WTC11 (cell line): ENCODE data around the gene SORCS1. TPM values are rescaled to one million over a fixed set of nuclear protein-coding genes. Genes with fewer than 3 reads are reported as not detected.

Experiments used
- ATAC-seq: fragments of 200-7000 bp; cut with Tn5 transposase; 2 replicates; pipeline ENCODE4 v1.10.0; 2021; ENCODE audit warnings: mild to moderate bottlenecking, moderate library complexity
- CTCF ChIA-PET: fragments of 300-600 bp; sonication (Branson Sonifier 250); formaldehyde crosslinking; loops from one replicate; lab custom pipeline; 2021; ENCODE audit warnings: antibody characterized with exemption; lab: Charles Lee
- POLR2A ChIA-PET: fragments of 350-600 bp; sonication (Branson Sonifier 250); formaldehyde crosslinking; loops from one replicate; lab custom pipeline; 2021; ENCODE audit warnings: antibody characterized with exemption; lab: Charles Lee
- DNase-seq: peaks from one replicate; pipeline ENCODE4 v3.0.0; 2021; ENCODE audit warnings: low spot score
- H3K27ac Mint-ChIP-seq: 2 replicates; pipeline ENCODE4 v1.8.0; 2021; ENCODE audit warnings: mixed read lengths
- H3K27me3 Mint-ChIP-seq: 2 replicates; pipeline ENCODE4 v1.8.0; 2021; ENCODE audit warnings: low read depth, mild to moderate bottlenecking, moderate library complexity, mixed read lengths
- H3K36me3 Mint-ChIP-seq: 2 replicates; pipeline ENCODE4 v1.8.0; 2021; ENCODE audit warnings: mixed read lengths
- H3K4me1 Mint-ChIP-seq: 2 replicates; pipeline ENCODE4 v1.8.0; 2022; ENCODE audit warnings: mixed read lengths
- H3K4me3 Mint-ChIP-seq: 2 replicates; pipeline ENCODE4 v1.8.0; 2021; ENCODE audit warnings: mild to moderate bottlenecking, moderate library complexity, mixed read lengths
- H3K9me3 Mint-ChIP-seq: 2 replicates; pipeline ENCODE4 v1.8.0; 2021; ENCODE audit warnings: mixed read lengths
- CBFB ChIP-seq: sonication (generic); formaldehyde crosslinking; IDR thresholded peaks from 2 replicates; pipeline ENCODE4 v1.8.1; 2022; ENCODE audit warnings: mild to moderate bottlenecking, low read depth, missing genetic modification reagents
- ELF4 ChIP-seq: sonication (generic); formaldehyde crosslinking; IDR thresholded peaks from 2 replicates; pipeline ENCODE4 v1.8.1; 2022; ENCODE audit warnings: low read depth, mild to moderate bottlenecking, moderate library complexity, missing genetic modification reagents
- ESRRA ChIP-seq: sonication (generic); formaldehyde crosslinking; IDR thresholded peaks from 2 replicates; pipeline ENCODE4 v1.8.1; 2022; ENCODE audit warnings: mild to moderate bottlenecking, missing genetic modification reagents, borderline replicate concordance
- GABPB1 ChIP-seq: sonication (generic); formaldehyde crosslinking; IDR thresholded peaks from 2 replicates; pipeline ENCODE4 v1.8.1; 2023; ENCODE audit warnings: mild to moderate bottlenecking, missing genetic modification reagents
- JUN ChIP-seq: sonication (generic); formaldehyde crosslinking; IDR thresholded peaks from 2 replicates; pipeline ENCODE4 v1.8.0; 2023; ENCODE audit warnings: mild to moderate bottlenecking, missing genetic modification reagents
- KAT7 ChIP-seq: sonication (generic); formaldehyde crosslinking; IDR thresholded peaks from 2 replicates; pipeline ENCODE4 v1.8.1; 2023; ENCODE audit warnings: missing genetic modification reagents, mild to moderate bottlenecking, borderline replicate concordance
- MXD4 ChIP-seq: fragments of 250-450 bp; sonication (Bioruptor Pico); IDR thresholded peaks from 2 replicates; pipeline ENCODE4 v1.8.0; 2021; ENCODE audit warnings: mild to moderate bottlenecking, moderate library complexity, borderline replicate concordance
- NFE2L1 ChIP-seq: sonication (generic); formaldehyde crosslinking; IDR thresholded peaks from 2 replicates; pipeline ENCODE4 v1.8.1; 2023; ENCODE audit warnings: missing genetic modification reagents
- OVOL2 ChIP-seq: fragments of 250-450 bp; sonication (Bioruptor Pico); IDR thresholded peaks from 2 replicates; pipeline ENCODE4 v1.9.0; 2021; ENCODE audit warnings: mild to moderate bottlenecking, borderline replicate concordance
- PRRX2 ChIP-seq: fragments of 250-450 bp; sonication (Bioruptor Pico); IDR thresholded peaks from 2 replicates; pipeline ENCODE4 v1.8.0; 2021; ENCODE audit warnings: mild to moderate bottlenecking
- SP1 ChIP-seq: sonication (generic); formaldehyde crosslinking; conservative IDR thresholded peaks from 2 replicates; pipeline ENCODE4 v1.8.1; 2022; ENCODE audit warnings: missing genetic modification reagents
- ZNF263 ChIP-seq: sonication (generic); formaldehyde crosslinking; IDR thresholded peaks from 2 replicates; pipeline ENCODE4 v1.8.1; 2022; ENCODE audit warnings: low read depth, mild to moderate bottlenecking, moderate library complexity, missing genetic modification reagents
- ZNF317 ChIP-seq: sonication (generic); formaldehyde crosslinking; IDR thresholded peaks from 2 replicates; pipeline ENCODE4 v1.8.1; 2023; ENCODE audit warnings: low read depth, mild to moderate bottlenecking, moderate library complexity, missing genetic modification reagents, borderline replicate concordance
- ZNF416 ChIP-seq: fragments of 250-450 bp; sonication (Bioruptor Pico); IDR thresholded peaks from 2 replicates; pipeline ENCODE4 v1.9.0; 2021; ENCODE audit warnings: mild to moderate bottlenecking, inconsistent platforms
- ZNF671 ChIP-seq: fragments of 250-450 bp; sonication (Bioruptor Pico); IDR thresholded peaks from 2 replicates; pipeline ENCODE4 v1.8.0; 2021; ENCODE audit warnings: mild to moderate bottlenecking
- total RNA-seq: library from RNA; stranded (reverse); gene quantifications from 3 replicates; pipeline ENCODE4 v1.2.3, GENCODE V29; 2021
- TF ChIP-seq, protein P1 (sequence below): sonication (generic); formaldehyde crosslinking; IDR thresholded peaks from 2 replicates; pipeline ENCODE4 v1.8.0; 2022; ENCODE audit warnings: missing genetic modification reagents
- TF ChIP-seq, protein P2 (sequence below): fragments of 250-450 bp; sonication (Bioruptor Pico); IDR thresholded peaks from 2 replicates; pipeline ENCODE4 v1.9.0; 2021; ENCODE audit warnings: mild to moderate bottlenecking
- TF ChIP-seq, protein P3 (sequence below): fragments of 250-450 bp; sonication (Bioruptor Pico); IDR thresholded peaks from 2 replicates; pipeline ENCODE4 v1.8.0; 2021; ENCODE audit warnings: mild to moderate bottlenecking
- TF ChIP-seq, protein P4 (sequence below): sonication (generic); formaldehyde crosslinking; IDR thresholded peaks from 2 replicates; pipeline ENCODE4 v1.8.0; 2023; ENCODE audit warnings: missing genetic modification reagents, mild to moderate bottlenecking, borderline replicate concordance
- TF ChIP-seq, protein P5 (sequence below): sonication (generic); formaldehyde crosslinking; IDR thresholded peaks from 2 replicates; pipeline ENCODE4 v1.8.1; 2022; ENCODE audit warnings: low read depth, missing genetic modification reagents, borderline replicate concordance

The SORCS1 gene
- total RNA-seq, 1 experiment from 2014 or later = 3.3 TPM

DNA sequence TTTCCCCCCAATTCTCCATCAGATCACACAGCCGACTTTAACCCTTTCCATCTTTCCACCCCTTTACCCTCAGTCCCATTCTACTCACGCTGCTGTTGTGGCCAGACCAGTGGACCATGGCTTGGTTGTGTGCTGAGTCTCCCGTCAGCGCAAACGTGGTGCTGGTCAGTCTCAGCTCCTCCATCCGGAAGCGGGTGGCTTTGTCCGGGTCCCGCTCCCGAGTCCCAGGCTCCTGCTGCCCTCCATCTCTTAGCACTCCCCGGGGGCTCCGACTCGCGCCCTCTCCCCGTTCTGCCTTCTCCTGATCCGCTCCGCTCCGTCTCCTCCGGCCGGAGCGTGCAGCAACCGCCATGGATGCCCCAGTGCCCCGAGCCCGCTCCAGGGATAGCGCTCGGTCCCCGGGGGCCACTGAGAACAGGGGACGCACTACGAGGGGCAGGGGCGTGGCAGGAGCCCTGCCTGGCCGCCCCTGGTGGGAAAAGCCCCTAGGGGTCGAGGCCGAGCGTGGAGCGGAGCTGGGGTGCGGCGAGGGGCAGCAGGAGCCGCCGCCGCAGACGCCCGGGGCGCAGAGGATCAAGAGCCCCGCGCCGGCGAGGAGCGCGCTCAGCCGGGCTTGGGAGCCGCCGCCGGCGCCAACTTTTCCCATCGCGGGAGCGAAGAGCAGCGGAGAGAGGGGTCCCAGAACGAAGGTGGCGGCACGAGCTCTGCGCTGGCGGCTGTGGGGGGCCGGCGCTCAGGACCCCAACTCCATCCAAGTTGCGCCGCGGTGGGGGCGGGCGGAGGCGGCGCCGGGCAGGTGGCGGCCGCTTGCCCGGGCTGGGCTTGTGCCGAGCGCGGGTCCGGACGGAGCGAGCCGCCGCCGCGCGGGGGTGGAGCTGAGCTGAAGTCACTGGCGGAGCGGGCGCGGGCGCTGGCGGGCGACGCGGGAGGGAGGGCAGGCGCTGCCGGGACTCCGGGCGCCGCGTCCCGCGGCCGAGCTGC, at the start of gene SORCS1 (continued):
- TF ChIP-seq, protein P1, sequence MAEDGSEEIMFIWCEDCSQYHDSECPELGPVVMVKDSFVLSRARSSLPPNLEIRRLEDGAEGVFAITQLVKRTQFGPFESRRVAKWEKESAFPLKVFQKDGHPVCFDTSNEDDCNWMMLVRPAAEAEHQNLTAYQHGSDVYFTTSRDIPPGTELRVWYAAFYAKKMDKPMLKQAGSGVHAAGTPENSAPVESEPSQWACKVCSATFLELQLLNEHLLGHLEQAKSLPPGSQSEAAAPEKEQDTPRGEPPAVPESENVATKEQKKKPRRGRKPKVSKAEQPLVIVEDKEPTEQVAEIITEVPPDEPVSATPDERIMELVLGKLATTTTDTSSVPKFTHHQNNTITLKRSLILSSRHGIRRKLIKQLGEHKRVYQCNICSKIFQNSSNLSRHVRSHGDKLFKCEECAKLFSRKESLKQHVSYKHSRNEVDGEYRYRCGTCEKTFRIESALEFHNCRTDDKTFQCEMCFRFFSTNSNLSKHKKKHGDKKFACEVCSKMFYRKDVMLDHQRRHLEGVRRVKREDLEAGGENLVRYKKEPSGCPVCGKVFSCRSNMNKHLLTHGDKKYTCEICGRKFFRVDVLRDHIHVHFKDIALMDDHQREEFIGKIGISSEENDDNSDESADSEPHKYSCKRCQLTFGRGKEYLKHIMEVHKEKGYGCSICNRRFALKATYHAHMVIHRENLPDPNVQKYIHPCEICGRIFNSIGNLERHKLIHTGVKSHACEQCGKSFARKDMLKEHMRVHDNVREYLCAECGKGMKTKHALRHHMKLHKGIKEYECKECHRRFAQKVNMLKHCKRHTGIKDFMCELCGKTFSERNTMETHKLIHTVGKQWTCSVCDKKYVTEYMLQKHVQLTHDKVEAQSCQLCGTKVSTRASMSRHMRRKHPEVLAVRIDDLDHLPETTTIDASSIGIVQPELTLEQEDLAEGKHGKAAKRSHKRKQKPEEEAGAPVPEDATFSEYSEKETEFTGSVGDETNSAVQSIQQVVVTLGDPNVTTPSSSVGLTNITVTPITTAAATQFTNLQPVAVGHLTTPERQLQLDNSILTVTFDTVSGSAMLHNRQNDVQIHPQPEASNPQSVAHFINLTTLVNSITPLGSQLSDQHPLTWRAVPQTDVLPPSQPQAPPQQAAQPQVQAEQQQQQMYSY = peak; percentile 84
- TF ChIP-seq MXD4 (CRISPR knock-in tag) (no peak), ZNF416 (CRISPR knock-in tag) (no peak), OVOL2 (CRISPR knock-in tag) (no peak), GABPB1 (CRISPR knock-in tag) (no peak)

DNA sequence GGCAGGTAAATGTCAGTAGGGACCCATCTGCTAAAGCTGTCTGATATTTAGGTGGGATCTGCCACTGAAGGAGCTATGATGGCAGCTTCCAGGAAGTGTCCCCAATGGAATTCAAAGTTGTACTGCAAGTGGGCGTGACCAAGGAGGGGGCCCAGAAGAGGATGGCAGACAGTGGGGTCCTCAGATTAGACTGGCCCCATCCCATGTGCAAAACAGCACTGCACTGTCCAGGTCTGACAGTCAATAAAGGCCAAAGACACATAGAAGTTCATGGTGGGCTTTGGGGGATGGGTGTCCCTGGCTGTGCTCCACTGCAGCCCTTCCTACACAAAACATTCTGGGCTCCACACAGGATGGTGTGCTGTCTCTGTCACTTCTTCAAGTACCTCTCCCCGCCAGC, 49.8 kb upstream of the SORCS1 start:
- no peaks in the 10 kb centered on the region for H3K27me3 Mint-ChIP-seq

More for the DNA sequence above, 49.8 kb upstream of the SORCS1 start:
- Mint-ChIP-seq H3K36me3 (no peaks in the 10 kb centered on the region), H3K4me3 (no peak overlapping the region), H3K9me3 (peaks cover 5% of the 10 kb centered on the region; the same call in 1 of the 2 replicates), H3K27ac (no peak overlapping the region), H3K4me1 (no peaks in the 10 kb centered on the region)
- ATAC-seq (no peak), DNase-seq (no peak)
- TF ChIP-seq ZNF671 (CRISPR knock-in tag) (no peak), KAT7 (no peak), PRRX2 (CRISPR knock-in tag) (no peak), MXD4 (CRISPR knock-in tag) (no peak), ELF4 (CRISPR knock-in tag) (no peak), CBFB (CRISPR knock-in tag) (no peak), ZNF263 (no peak), NFE2L1 (CRISPR knock-in tag) (no peak), SP1 (CRISPR knock-in tag) (no peak), ZNF317 (CRISPR knock-in tag) (no peak), JUN (CRISPR knock-in tag) (no peak), ESRRA (CRISPR knock-in tag) (no peak)
- TF ChIP-seq, protein P1 = no peak
- TF ChIP-seq, protein P2, sequence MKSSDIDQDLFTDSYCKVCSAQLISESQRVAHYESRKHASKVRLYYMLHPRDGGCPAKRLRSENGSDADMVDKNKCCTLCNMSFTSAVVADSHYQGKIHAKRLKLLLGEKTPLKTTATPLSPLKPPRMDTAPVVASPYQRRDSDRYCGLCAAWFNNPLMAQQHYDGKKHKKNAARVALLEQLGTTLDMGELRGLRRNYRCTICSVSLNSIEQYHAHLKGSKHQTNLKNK (CRISPR knock-in tag) = no peak
- TF ChIP-seq, protein P3, sequence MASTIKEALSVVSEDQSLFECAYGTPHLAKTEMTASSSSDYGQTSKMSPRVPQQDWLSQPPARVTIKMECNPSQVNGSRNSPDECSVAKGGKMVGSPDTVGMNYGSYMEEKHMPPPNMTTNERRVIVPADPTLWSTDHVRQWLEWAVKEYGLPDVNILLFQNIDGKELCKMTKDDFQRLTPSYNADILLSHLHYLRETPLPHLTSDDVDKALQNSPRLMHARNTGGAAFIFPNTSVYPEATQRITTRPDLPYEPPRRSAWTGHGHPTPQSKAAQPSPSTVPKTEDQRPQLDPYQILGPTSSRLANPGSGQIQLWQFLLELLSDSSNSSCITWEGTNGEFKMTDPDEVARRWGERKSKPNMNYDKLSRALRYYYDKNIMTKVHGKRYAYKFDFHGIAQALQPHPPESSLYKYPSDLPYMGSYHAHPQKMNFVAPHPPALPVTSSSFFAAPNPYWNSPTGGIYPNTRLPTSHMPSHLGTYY (CRISPR knock-in tag) = no peak
- TF ChIP-seq, protein P4, sequence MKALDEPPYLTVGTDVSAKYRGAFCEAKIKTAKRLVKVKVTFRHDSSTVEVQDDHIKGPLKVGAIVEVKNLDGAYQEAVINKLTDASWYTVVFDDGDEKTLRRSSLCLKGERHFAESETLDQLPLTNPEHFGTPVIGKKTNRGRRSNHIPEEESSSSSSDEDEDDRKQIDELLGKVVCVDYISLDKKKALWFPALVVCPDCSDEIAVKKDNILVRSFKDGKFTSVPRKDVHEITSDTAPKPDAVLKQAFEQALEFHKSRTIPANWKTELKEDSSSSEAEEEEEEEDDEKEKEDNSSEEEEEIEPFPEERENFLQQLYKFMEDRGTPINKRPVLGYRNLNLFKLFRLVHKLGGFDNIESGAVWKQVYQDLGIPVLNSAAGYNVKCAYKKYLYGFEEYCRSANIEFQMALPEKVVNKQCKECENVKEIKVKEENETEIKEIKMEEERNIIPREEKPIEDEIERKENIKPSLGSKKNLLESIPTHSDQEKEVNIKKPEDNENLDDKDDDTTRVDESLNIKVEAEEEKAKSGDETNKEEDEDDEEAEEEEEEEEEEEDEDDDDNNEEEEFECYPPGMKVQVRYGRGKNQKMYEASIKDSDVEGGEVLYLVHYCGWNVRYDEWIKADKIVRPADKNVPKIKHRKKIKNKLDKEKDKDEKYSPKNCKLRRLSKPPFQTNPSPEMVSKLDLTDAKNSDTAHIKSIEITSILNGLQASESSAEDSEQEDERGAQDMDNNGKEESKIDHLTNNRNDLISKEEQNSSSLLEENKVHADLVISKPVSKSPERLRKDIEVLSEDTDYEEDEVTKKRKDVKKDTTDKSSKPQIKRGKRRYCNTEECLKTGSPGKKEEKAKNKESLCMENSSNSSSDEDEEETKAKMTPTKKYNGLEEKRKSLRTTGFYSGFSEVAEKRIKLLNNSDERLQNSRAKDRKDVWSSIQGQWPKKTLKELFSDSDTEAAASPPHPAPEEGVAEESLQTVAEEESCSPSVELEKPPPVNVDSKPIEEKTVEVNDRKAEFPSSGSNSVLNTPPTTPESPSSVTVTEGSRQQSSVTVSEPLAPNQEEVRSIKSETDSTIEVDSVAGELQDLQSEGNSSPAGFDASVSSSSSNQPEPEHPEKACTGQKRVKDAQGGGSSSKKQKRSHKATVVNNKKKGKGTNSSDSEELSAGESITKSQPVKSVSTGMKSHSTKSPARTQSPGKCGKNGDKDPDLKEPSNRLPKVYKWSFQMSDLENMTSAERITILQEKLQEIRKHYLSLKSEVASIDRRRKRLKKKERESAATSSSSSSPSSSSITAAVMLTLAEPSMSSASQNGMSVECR = no peak
- TF ChIP-seq, protein P5, sequence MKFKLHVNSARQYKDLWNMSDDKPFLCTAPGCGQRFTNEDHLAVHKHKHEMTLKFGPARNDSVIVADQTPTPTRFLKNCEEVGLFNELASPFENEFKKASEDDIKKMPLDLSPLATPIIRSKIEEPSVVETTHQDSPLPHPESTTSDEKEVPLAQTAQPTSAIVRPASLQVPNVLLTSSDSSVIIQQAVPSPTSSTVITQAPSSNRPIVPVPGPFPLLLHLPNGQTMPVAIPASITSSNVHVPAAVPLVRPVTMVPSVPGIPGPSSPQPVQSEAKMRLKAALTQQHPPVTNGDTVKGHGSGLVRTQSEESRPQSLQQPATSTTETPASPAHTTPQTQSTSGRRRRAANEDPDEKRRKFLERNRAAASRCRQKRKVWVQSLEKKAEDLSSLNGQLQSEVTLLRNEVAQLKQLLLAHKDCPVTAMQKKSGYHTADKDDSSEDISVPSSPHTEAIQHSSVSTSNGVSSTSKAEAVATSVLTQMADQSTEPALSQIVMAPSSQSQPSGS = no peak
- POLR2A ChIA-PET = no interaction called here
- CTCF ChIA-PET = no interaction called here
